GM12878 (cell line): ENCODE results near the gene TSPAN19. TPM values are rescaled to one million over a fixed set of nuclear protein-coding genes. Genes with fewer than 3 reads are reported as not detected.

Experiments
- ATAC-seq: fragments of 200-7000 bp; cut with Tn5 transposase; 3 replicates; pipeline ENCODE4 v1.9.1; 2020; ENCODE audit warnings: mild to moderate bottlenecking, moderate library complexity
- BruUV-seq: library from RNA; stranded (reverse); fragments of 400-500 nt; replicated peaks from 2 replicates; lab custom pipeline; 2021; lab: Mats Ljungman, UMichigan
- CTCF ChIA-PET: fragments of 300-600 bp; sonication (Branson Sonifier 250); formaldehyde crosslinking; extraction: SDS; loops from one replicate; lab custom pipeline; 2021; ENCODE audit warnings: inconsistent platforms; lab: Yijun Ruan, JAX
- POLR2A ChIA-PET: fragments of 350-600 bp; formaldehyde crosslinking; extraction: SDS; loops from one replicate; lab custom pipeline; 2021; ENCODE audit warnings: inconsistent platforms; lab: Charles Lee
- RAD21 ChIA-PET: fragments of 300-600 bp; sonication (Branson Sonifier 250); formaldehyde crosslinking; loops from one replicate; lab custom pipeline; 2023; ENCODE audit warnings: antibody characterized with exemption; ENCODE audit not compliant: unreplicated experiment; lab: Charles Lee
- SMC1A ChIA-PET: fragments of 300-600 bp; sonication (Branson Sonifier 250); formaldehyde crosslinking; loops from one replicate; lab custom pipeline; 2023; ENCODE audit not compliant: unreplicated experiment, uncharacterized antibody; lab: Charles Lee
- DNase-seq: peaks from one replicate; pipeline ENCODE4 v3.0.0-alpha.2; 2011; ENCODE audit warnings: low read depth, low spot score
- FAIRE-seq: peaks from 3 replicates; lab custom pipeline; 2011; peaks lifted over from hg19 to GRCh38; lab: Jason Lieb, UNC
- H2AFZ ChIP-seq: 2 replicates; pipeline ENCODE4 v1.6.0; 2011; ENCODE audit warnings: low read depth, low read length, control low read depth; ENCODE audit not compliant: control insufficient read depth
- H3K27ac ChIP-seq: 2 replicates; pipeline ENCODE4 v1.5.1; 2011; ENCODE audit warnings: control low read depth; ENCODE audit not compliant: control insufficient read depth, insufficient read depth
- H3K27me3 ChIP-seq, 2 experiments: replicated peaks in 1 of 2; 2 replicates each; pipeline versions ENCODE4 v1.6.0 to v1.6.1; 2011; ENCODE audit warnings: low read length in 1 of 2; ENCODE audit not compliant: control insufficient read depth in 2 of 2, insufficient read depth in 2 of 2
- H3K36me3 ChIP-seq, 2 experiments: 2 replicates each; pipeline ENCODE4 v1.5.1; 2011; ENCODE audit warnings: low read length in 1 of 2; ENCODE audit not compliant: control insufficient read depth in 2 of 2, insufficient read depth in 2 of 2
- H3K4me1 ChIP-seq: 2 replicates; pipeline ENCODE4 v1.6.1; 2011; ENCODE audit warnings: mild to moderate bottlenecking, low read length, moderate library complexity, mixed read lengths; ENCODE audit not compliant: control insufficient read depth, insufficient read depth
- H3K4me2 ChIP-seq: 2 replicates; pipeline ENCODE4 v1.6.0; 2011; ENCODE audit warnings: control low read depth; ENCODE audit not compliant: control insufficient read depth, insufficient read depth
- H3K4me3 ChIP-seq: fragments of 200-600 bp; sonication (generic); 2 replicates; pipeline ENCODE4 v1.5.1; 2016
- H3K79me2 ChIP-seq: 2 replicates; pipeline ENCODE4 v1.6.0; 2011; ENCODE audit warnings: low read length; ENCODE audit not compliant: control insufficient read depth, insufficient read depth
- H3K9ac ChIP-seq: 2 replicates; pipeline ENCODE4 v1.8.0; 2011; ENCODE audit warnings: low read length, control low read depth, mixed read lengths; ENCODE audit not compliant: control insufficient read depth, insufficient read depth
- H3K9me3 ChIP-seq: replicated peaks from 3 replicates; pipeline ENCODE4 v1.5.1; 2011; ENCODE audit warnings: mild to moderate bottlenecking, low read length; ENCODE audit not compliant: control insufficient read depth, insufficient read depth
- H4K20me1 ChIP-seq: 2 replicates; pipeline ENCODE4 v1.6.0; 2011; ENCODE audit not compliant: control insufficient read depth, insufficient read depth
- BMI1 ChIP-seq: fragments of 450-650 bp; IDR thresholded peaks from 2 replicates; pipeline ENCODE4 v1.6.1; 2016; ENCODE audit warnings: mild to moderate bottlenecking, moderate library complexity, borderline replicate concordance
- CHD1 ChIP-seq: IDR thresholded peaks from 2 replicates; pipeline ENCODE4 v1.6.1; 2012; ENCODE audit warnings: low read depth, low read length, improper control_type of control experiment
- CREM ChIP-seq: IDR thresholded peaks from 2 replicates; pipeline ENCODE4 v1.6.1; 2014; ENCODE audit warnings: antibody characterized with exemption, low read depth
- DPF2 ChIP-seq: fragments of 450-650 bp; IDR thresholded peaks from 2 replicates; pipeline ENCODE4 v1.6.1; 2017; ENCODE audit warnings: mild to moderate bottlenecking
- FOXM1 ChIP-seq: IDR thresholded peaks from 2 replicates; pipeline ENCODE4 v1.6.1; 2012; ENCODE audit warnings: low read depth, mild to moderate bottlenecking, inconsistent platforms, low read length, moderate library complexity
- IRF4 ChIP-seq: IDR thresholded peaks from 2 replicates; pipeline ENCODE4 v1.6.1; 2011; ENCODE audit warnings: low read depth, low read length
- JUNB ChIP-seq: IDR thresholded peaks from 2 replicates; pipeline ENCODE4 v1.6.1; 2016; ENCODE audit warnings: antibody characterized with exemption, mild to moderate bottlenecking
- LARP7 ChIP-seq: fragments of 450-650 bp; IDR thresholded peaks from 2 replicates; pipeline ENCODE4 v1.6.1; 2017; ENCODE audit warnings: mild to moderate bottlenecking
- MEF2B ChIP-seq: fragments of 450-650 bp; IDR thresholded peaks from 2 replicates; pipeline ENCODE4 v1.6.1; 2018; ENCODE audit warnings: mild to moderate bottlenecking, moderate library complexity; ENCODE audit not compliant: partially characterized antibody, poor library complexity, severe bottlenecking
- MTA2 ChIP-seq: fragments of 450-650 bp; IDR thresholded peaks from 2 replicates; pipeline ENCODE4 v1.6.1; 2016; ENCODE audit warnings: low read depth, mild to moderate bottlenecking, moderate library complexity
- MYB ChIP-seq: fragments of 150-350 bp; IDR thresholded peaks from 2 replicates; pipeline ENCODE4 v1.6.1; 2014; ENCODE audit warnings: mild to moderate bottlenecking, low read depth, low read length, borderline replicate concordance
- NFIC ChIP-seq: IDR thresholded peaks from 2 replicates; pipeline ENCODE4 v1.6.1; 2012; ENCODE audit warnings: low read depth, mild to moderate bottlenecking, inconsistent platforms, low read length, moderate library complexity
- NR2C1 ChIP-seq: fragments of 450-650 bp; IDR thresholded peaks from 2 replicates; pipeline ENCODE4 v1.6.1; 2017; ENCODE audit warnings: antibody characterized with exemption, mild to moderate bottlenecking, moderate library complexity
- NR2C2 ChIP-seq: IDR thresholded peaks from 2 replicates; pipeline ENCODE4 v1.6.1; 2011; ENCODE audit warnings: borderline replicate concordance, low read depth; ENCODE audit not compliant: control insufficient read depth, insufficient read length
- POLR2AphosphoS2 ChIP-seq: IDR thresholded peaks from 2 replicates; pipeline ENCODE4 v1.6.1; 2011; ENCODE audit warnings: low read depth, mild to moderate bottlenecking, low read length, improper control_type of control experiment, moderate library complexity
- POU2F2 ChIP-seq: IDR thresholded peaks from 3 replicates; pipeline ENCODE4 v1.6.1; 2011; ENCODE audit warnings: low read depth, mild to moderate bottlenecking, low read length, borderline replicate concordance
- RCOR1 ChIP-seq: conservative IDR thresholded peaks from 2 replicates; pipeline ENCODE4 v1.6.1; 2012; ENCODE audit warnings: low read depth, low read length, improper control_type of control experiment
- ZNF217 ChIP-seq: fragments of 450-650 bp; IDR thresholded peaks from 2 replicates; pipeline ENCODE4 v1.6.1; 2017; ENCODE audit warnings: antibody characterized with exemption, mild to moderate bottlenecking
- ZNF24 ChIP-seq: fragments of 450-650 bp; IDR thresholded peaks from 2 replicates; pipeline ENCODE4 v1.6.1; 2017; ENCODE audit warnings: antibody characterized with exemption, mild to moderate bottlenecking
- ZZZ3 ChIP-seq: IDR thresholded peaks from 2 replicates; pipeline ENCODE4 v1.6.1; 2011; ENCODE audit warnings: low read depth; ENCODE audit not compliant: control insufficient read depth, insufficient read length
- WGBS: methylation state at CpG from one replicate; pipeline ENCODE4 v1.1.6; 2016; ENCODE audit warnings: low lambda C conversion rate; ENCODE audit not compliant: insufficient replicate concordance, insufficient coverage; ENCODE audit errors: missing lambda C conversion rate; 5-methylcytosine and 5-hydroxymethylcytosine counted together
- in situ Hi-C: fragments of 300-500 bp; cut with MboI; formaldehyde crosslinking; loops from 9 replicates; pipeline ENCODE4 v1.14.3; 2018; ENCODE audit warnings: mixed read lengths
- intact Hi-C: fragments of 100-400 bp; cut with micrococcal nuclease; formaldehyde crosslinking; loops from one replicate; pipeline ENCODE4 v1.14.2; 2022; ENCODE audit not compliant: unreplicated experiment
- polyA plus RNA-seq, 11 experiments: library from polyadenylated mRNA; depleted of rRNA in 4 of 11; unstranded in 6 of 11; stranded (reverse) in 5 of 11; fragments of >200 nt; fragmentation: Nextera tagmentation in 4 of 11; fragmentation: Illumina TruSeq in 1 of 11; extraction: Ambion mirVana in 4 of 11; extraction: Trizol in 1 of 11; gene quantifications; 1 replicate in 1 of 11; 2 replicates in 10 of 11; pipeline versions ENCODE4 v1.2.1 to v1.2.3, GENCODE V29; 2011 to 2016; ENCODE audit warnings: inconsistent platforms in 2 of 11, missing spikeins in 2 of 11, low read depth in 1 of 11
- total RNA-seq, 4 experiments: library from RNA; depleted of rRNA in 3 of 4; stranded (reverse); fragments of >200 nt in 3 of 4; fragmentation: Illumina TruSeq in 1 of 4; extraction: Trizol in 1 of 4; gene quantifications; 2 replicates each; pipeline versions ENCODE4 v1.2.1 to v1.2.3, GENCODE V29; 2013 to 2021
- TF ChIP-seq, protein P1 (sequence below): fragments of 450-650 bp; IDR thresholded peaks from 2 replicates; pipeline ENCODE4 v1.6.1; 2017; ENCODE audit warnings: borderline replicate concordance

TSPAN19 gene
- total and polyA plus RNA-seq, 10 of the 15 experiments (the other 5 are each of a cell fraction or from before 2014, with no cell fraction given), result not detected

GRCh38 chr12:84986586-84986985 is 49.5 kb downstream of the TSPAN19 start:
- RAD21 ChIA-PET, result no interaction called here
- no peak for FAIRE-seq
- intact Hi-C loops, result no loop called here

DNA sequence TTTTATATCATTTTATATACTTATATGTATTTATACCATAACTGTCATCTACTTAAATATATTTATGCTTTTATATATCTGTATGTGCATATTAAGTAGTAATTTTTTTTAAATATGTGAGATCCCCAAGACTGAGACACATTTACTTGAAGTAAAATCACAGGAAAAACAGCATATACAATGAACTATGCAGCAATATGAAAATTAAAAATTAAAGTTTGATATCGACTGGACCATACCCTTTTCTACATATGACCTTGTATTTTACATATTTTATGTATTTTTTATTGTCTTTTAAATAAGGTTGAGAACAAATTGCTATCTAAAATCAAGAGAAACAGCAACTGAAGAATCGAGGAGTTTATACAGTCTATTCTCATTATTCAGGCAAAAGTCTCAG is 50.0 kb downstream of the TSPAN19 start:
- ChIA-PET RAD21 (no interaction called here), POLR2A (no interaction called here)
- ATAC-seq, result no peak

More at GRCh38 chr12:84986586-84986985, 49.5 kb downstream of the TSPAN19 start:
- Histone ChIP-seq H3K27ac (no peak overlapping the region), H3K9ac (no peak overlapping the region), H4K20me1 (no peaks in the 10 kb centered on the region), H3K4me3 (no peak overlapping the region), H3K79me2 (no peaks in the 10 kb centered on the region), H3K4me1 (no peaks in the 10 kb centered on the region), H3K9me3 (no peaks in the 10 kb centered on the region), H3K4me2 (no peak overlapping the region)
- ChIA-PET CTCF (no interaction called here), POLR2A (no interaction called here)
- no TSS peak for BruUV-seq
- ATAC-seq, result no peak
- TF ChIP-seq POLR2AphosphoS2 (no peak), MEF2B (no peak), ZNF217 (no peak), RCOR1 (no peak), DPF2 (no peak), CREM (no peak), MTA2 (no peak), CHD1 (no peak), BMI1 (no peak), JUNB (no peak), NFIC (no peak)
- TF ChIP-seq, protein P1, sequence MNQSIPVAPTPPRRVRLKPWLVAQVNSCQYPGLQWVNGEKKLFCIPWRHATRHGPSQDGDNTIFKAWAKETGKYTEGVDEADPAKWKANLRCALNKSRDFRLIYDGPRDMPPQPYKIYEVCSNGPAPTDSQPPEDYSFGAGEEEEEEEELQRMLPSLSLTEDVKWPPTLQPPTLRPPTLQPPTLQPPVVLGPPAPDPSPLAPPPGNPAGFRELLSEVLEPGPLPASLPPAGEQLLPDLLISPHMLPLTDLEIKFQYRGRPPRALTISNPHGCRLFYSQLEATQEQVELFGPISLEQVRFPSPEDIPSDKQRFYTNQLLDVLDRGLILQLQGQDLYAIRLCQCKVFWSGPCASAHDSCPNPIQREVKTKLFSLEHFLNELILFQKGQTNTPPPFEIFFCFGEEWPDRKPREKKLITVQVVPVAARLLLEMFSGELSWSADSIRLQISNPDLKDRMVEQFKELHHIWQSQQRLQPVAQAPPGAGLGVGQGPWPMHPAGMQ, result no peak
- TF ChIP-seq, all 136 proteins: peak for 0
- SMC1A ChIA-PET, result interaction anchor here (0.8 to 1.0 kb wide), 2 partner anchors 8 to 9 kb away, joined by 3 read pairs; no protein-coding TSS in a partner anchor
- in situ Hi-C loops, result no loop called here
- Histone ChIP-seq H3K27me3 (no peaks in the 10 kb centered on the region), H3K36me3 (no peaks in the 10 kb centered on the region), H2AFZ (no peak overlapping the region)
- no peak for DNase-seq
- 53% methylated on average over 3 of the region's 3 CpGs for WGBS

More for the DNA sequence above, 50.0 kb downstream of the TSPAN19 start:
- Histone ChIP-seq H3K4me2 (no peak overlapping the region), H3K4me1 (no peaks in the 10 kb centered on the region), H4K20me1 (no peaks in the 10 kb centered on the region), H3K36me3 (no peaks in the 10 kb centered on the region), H3K27ac (no peak overlapping the region), H3K4me3 (no peak overlapping the region), H3K9ac (no peak overlapping the region), H2AFZ (no peak overlapping the region), H3K9me3 (no peaks in the 10 kb centered on the region), H3K27me3 (no peaks in the 10 kb centered on the region), H3K79me2 (no peaks in the 10 kb centered on the region)
- TF ChIP-seq NR2C2 (no peak), NR2C1 (no peak), FOXM1 (no peak), ZNF24 (no peak), ZZZ3 (no peak), LARP7 (no peak), POU2F2 (no peak), IRF4 (no peak), MYB (no peak)
- CTCF ChIA-PET, result no interaction called here
- FAIRE-seq, result no peak
- no peak for DNase-seq
- WGBS, result 0% methylated on average over 2 of the region's 2 CpGs
- in situ Hi-C loops, result no loop called here
- no TSS peak for BruUV-seq
- intact Hi-C loops, result no loop called here
- SMC1A ChIA-PET, result no interaction called here
